SK-N-MC (cell line): ENCODE results near the gene NMNAT2.

Experiments
- EZH2 ChIP-seq: fragments of 200-600 bp; sonication (generic); IDR thresholded peaks from one replicate; pipeline ENCODE4 v1.6.1; 2017; ENCODE audit warnings: antibody characterized with exemption
- POLR2AphosphoS5 ChIP-seq: IDR thresholded peaks from 2 replicates; pipeline ENCODE4 v1.6.1; 2012; ENCODE audit warnings: mild to moderate bottlenecking, low read depth, low read length, borderline replicate concordance

GRCh38 chr1:183318433-183318832 is 99.7 kb downstream of the NMNAT2 start:
- no peak for TF ChIP-seq EZH2
- TF ChIP-seq POLR2AphosphoS5 = no peak
